DOHH2 (cell line): ENCODE measurements around the gene ITLN2.
"Not testable (repeated sequence)": the region's sequence is repeated elsewhere in the genome, so short reads cannot be mapped to it uniquely, and the experiment has no call there.

Experiments used
- H3F3A ChIP-seq: fragments of 200-600 bp; sonication (generic), shearing (Covaris generic); 2 replicates; pipeline ENCODE4 v1.6.0; 2016; ENCODE audit warnings: antibody characterized with exemption, mild to moderate bottlenecking; ENCODE audit not compliant: control insufficient read depth, insufficient read depth
- H3K27ac ChIP-seq: fragments of 200-600 bp; sonication (generic); 2 replicates; pipeline ENCODE4 v1.5.1; 2014; ENCODE audit warnings: low read depth, mild to moderate bottlenecking, low read length, moderate library complexity
- H3K27me3 ChIP-seq: fragments of 200-600 bp; sonication (generic); 2 replicates; pipeline ENCODE4 v1.6.1; 2014; ENCODE audit warnings: mild to moderate bottlenecking, low read length, mixed read lengths; ENCODE audit not compliant: control insufficient read depth
- H3K36me3 ChIP-seq: fragments of 200-600 bp; sonication (generic); 2 replicates; pipeline ENCODE4 v1.6.1; 2014; ENCODE audit warnings: mild to moderate bottlenecking, low read length, moderate library complexity, mixed read lengths; ENCODE audit not compliant: control insufficient read depth
- H3K4me1 ChIP-seq: fragments of 200-600 bp; sonication (generic); 2 replicates; pipeline ENCODE4 v1.6.1; 2014; ENCODE audit warnings: mild to moderate bottlenecking, low read length, mixed read lengths; ENCODE audit not compliant: control insufficient read depth
- H3K4me2 ChIP-seq: fragments of 200-600 bp; sonication (generic); 2 replicates; pipeline ENCODE4 v1.6.0; 2014; ENCODE audit warnings: mild to moderate bottlenecking, low read length, moderate library complexity
- H3K4me3 ChIP-seq: fragments of 200-600 bp; sonication (generic); 2 replicates; pipeline ENCODE4 v1.5.1; 2014; ENCODE audit warnings: mild to moderate bottlenecking, low read length, mixed read lengths
- H3K79me2 ChIP-seq: fragments of 200-600 bp; sonication (generic); 2 replicates; pipeline ENCODE4 v1.6.1; 2014; ENCODE audit warnings: mild to moderate bottlenecking, low read length, mixed read lengths; ENCODE audit not compliant: control insufficient read depth
- H3K9me2 ChIP-seq: fragments of 200-600 bp; sonication (generic); replicated peaks from 2 replicates; pipeline ENCODE4 v1.6.1; 2014; ENCODE audit warnings: mild to moderate bottlenecking, low read length, mixed read lengths; ENCODE audit not compliant: control insufficient read depth
- H3K9me3 ChIP-seq: fragments of 200-600 bp; sonication (generic); 2 replicates; pipeline ENCODE4 v1.6.1; 2014; ENCODE audit warnings: antibody characterized with exemption, low read length, mixed read lengths; ENCODE audit not compliant: control insufficient read depth, insufficient read depth
- H4K20me1 ChIP-seq: fragments of 200-600 bp; sonication (generic); 2 replicates; pipeline ENCODE4 v1.6.0; 2014; ENCODE audit warnings: low read depth, mild to moderate bottlenecking, antibody characterized with exemption, low read length, moderate library complexity; ENCODE audit not compliant: control insufficient read depth, insufficient read depth
- EZH2phosphoT487 ChIP-seq: fragments of 200-600 bp; sonication (generic); IDR thresholded peaks from 2 replicates; pipeline ENCODE4 v1.6.1; 2017; ENCODE audit warnings: borderline replicate concordance, mild to moderate bottlenecking, antibody characterized with exemption, low read length, moderate library complexity, mixed read lengths
- TF ChIP-seq, protein P1 (sequence below): fragments of 200-600 bp; sonication (generic); IDR thresholded peaks from one replicate; pipeline ENCODE4 v1.5.1; 2014; ENCODE audit warnings: antibody characterized with exemption, mild to moderate bottlenecking, low read depth, low read length; ENCODE audit not compliant: poor library complexity, severe bottlenecking

ITLN2 gene

GRCh38 chr1:160907976-160908375 lies 46.6 kb downstream of the ITLN2 start:
- H3K9me2 ChIP-seq = no peaks in the 10 kb centered on the region
- H3K9me3 ChIP-seq = no peaks in the 10 kb centered on the region
- TF ChIP-seq, protein P1, sequence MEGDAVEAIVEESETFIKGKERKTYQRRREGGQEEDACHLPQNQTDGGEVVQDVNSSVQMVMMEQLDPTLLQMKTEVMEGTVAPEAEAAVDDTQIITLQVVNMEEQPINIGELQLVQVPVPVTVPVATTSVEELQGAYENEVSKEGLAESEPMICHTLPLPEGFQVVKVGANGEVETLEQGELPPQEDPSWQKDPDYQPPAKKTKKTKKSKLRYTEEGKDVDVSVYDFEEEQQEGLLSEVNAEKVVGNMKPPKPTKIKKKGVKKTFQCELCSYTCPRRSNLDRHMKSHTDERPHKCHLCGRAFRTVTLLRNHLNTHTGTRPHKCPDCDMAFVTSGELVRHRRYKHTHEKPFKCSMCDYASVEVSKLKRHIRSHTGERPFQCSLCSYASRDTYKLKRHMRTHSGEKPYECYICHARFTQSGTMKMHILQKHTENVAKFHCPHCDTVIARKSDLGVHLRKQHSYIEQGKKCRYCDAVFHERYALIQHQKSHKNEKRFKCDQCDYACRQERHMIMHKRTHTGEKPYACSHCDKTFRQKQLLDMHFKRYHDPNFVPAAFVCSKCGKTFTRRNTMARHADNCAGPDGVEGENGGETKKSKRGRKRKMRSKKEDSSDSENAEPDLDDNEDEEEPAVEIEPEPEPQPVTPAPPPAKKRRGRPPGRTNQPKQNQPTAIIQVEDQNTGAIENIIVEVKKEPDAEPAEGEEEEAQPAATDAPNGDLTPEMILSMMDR = no peak
- TF ChIP-seq EZH2phosphoT487 = no peak
- H3K4me1 ChIP-seq = no peaks in the 10 kb centered on the region
- no peak overlapping the region for H3K27ac ChIP-seq
- H3F3A ChIP-seq = no peaks in the 10 kb centered on the region
- H4K20me1 ChIP-seq = no peaks in the 10 kb centered on the region
- no peaks in the 10 kb centered on the region for H3K36me3 ChIP-seq
- no peaks in the 10 kb centered on the region for H3K79me2 ChIP-seq
- H3K4me2 ChIP-seq = no peak overlapping the region
- no peak overlapping the region for H3K4me3 ChIP-seq
- H3K27me3 ChIP-seq = peaks cover 6% of the 10 kb centered on the region

GRCh38 chr1:160905617-160905989 lies 49.0 kb downstream of the ITLN2 start:
- H3K9me3 ChIP-seq = no peaks in the 10 kb centered on the region
- no peaks in the 10 kb centered on the region for H3K4me1 ChIP-seq
- TF ChIP-seq, protein P1 = no peak
- no peak for TF ChIP-seq EZH2phosphoT487
- no peaks in the 10 kb centered on the region for H3K79me2 ChIP-seq
- no peaks in the 10 kb centered on the region for H3F3A ChIP-seq
- no peak overlapping the region for H3K4me2 ChIP-seq
- H3K27me3 ChIP-seq = peaks cover 6% of the 10 kb centered on the region
- no peaks in the 10 kb centered on the region for H3K9me2 ChIP-seq
- H3K36me3 ChIP-seq = no peaks in the 10 kb centered on the region
- no peak overlapping the region for H3K27ac ChIP-seq
- no peaks in the 10 kb centered on the region for H4K20me1 ChIP-seq
- no peak overlapping the region for H3K4me3 ChIP-seq

DNA sequence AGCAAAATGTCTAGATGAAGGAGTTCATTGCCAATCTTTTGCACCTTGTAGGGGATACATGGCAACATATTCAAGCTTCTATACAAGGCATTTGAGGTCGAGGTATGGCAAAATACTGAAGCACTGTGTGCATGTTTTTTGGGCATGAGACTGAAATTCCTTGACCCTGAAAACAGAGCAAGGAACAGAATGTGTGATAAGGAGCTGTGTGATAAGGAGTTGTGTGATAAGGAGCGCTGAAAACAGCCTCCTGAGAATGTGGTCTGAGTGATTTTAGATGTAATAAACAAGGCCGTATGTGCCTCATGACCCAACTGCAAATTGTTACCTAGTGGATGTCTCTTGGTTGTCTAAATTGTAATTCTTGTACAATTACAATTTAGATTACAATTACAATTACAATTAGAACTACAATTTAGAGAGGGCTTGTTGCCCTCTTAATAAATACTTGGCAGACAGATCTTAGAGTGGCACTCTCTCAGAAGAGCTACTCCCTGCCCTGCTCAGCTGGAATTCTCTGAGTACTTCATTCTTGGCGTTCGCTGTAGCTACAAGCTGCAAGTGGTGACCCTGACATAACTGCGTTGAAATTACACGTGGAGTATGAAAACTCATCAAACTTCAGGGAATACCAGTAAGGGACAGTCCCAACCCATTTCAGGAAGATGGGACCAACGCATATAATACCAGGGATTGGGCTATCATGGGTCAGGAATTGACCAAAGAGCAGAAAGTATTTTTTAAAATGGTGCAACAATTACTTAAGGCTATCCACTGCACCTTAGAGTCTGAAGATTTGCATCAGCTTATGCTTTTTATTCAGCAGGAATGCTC lies 49.6 kb downstream of the ITLN2 start:
- no peaks in the 10 kb centered on the region for H3K79me2 ChIP-seq
- H3F3A ChIP-seq = no peaks in the 10 kb centered on the region
- H4K20me1 ChIP-seq = no peaks in the 10 kb centered on the region
- TF ChIP-seq EZH2phosphoT487 = no peak
- TF ChIP-seq, protein P1 = no peak
- no peak overlapping the region for H3K27ac ChIP-seq
- H3K4me3 ChIP-seq = no peak overlapping the region
- no peak overlapping the region for H3K4me2 ChIP-seq
- no peaks in the 10 kb centered on the region for H3K9me2 ChIP-seq
- no peaks in the 10 kb centered on the region for H3K36me3 ChIP-seq
- H3K9me3 ChIP-seq = no peaks in the 10 kb centered on the region
- no peaks in the 10 kb centered on the region for H3K4me1 ChIP-seq
- H3K27me3 ChIP-seq = peaks cover 6% of the 10 kb centered on the region

GRCh38 chr1:160902251-160902650 lies 52.4 kb downstream of the ITLN2 start:
- not testable (repeated sequence) for H3K36me3 ChIP-seq, H3K9me3 ChIP-seq, H3K4me2 ChIP-seq, H3K4me1 ChIP-seq, H3K79me2 ChIP-seq, H3K9me2 ChIP-seq, H3K27ac ChIP-seq, H3K27me3 ChIP-seq, H3K4me3 ChIP-seq, H4K20me1 ChIP-seq, H3F3A ChIP-seq
